Epithelial cell of proximal tubule (primary cell): ENCODE results near the gene PER3. TPM values are rescaled to one million over a fixed set of nuclear protein-coding genes. Genes with fewer than 3 reads are reported as not detected.
A peak's percentile ranks its signal among the peaks of the same experiment; 100 is the strongest.
"Not testable (repeated sequence)": the region's sequence is repeated elsewhere in the genome, so short reads cannot be mapped to it uniquely, and the experiment has no call there.

Experiments used
- DNase-seq: peaks from one replicate; pipeline ENCODE4 v3.0.0-alpha.2; 2011; ENCODE audit warnings: low read depth
- H3K4me3 ChIP-seq: 2 replicates; pipeline ENCODE4 v1.5.1; 2011; ENCODE audit warnings: low read depth, mild to moderate bottlenecking, low read length
- total RNA-seq: library from RNA; depleted of rRNA; stranded (reverse); fragments of >200 nt; gene quantifications from 2 replicates; pipeline ENCODE4 v1.2.3, GENCODE V29; 2015
- TF ChIP-seq, protein P1 (sequence below): conservative IDR thresholded peaks from 2 replicates; pipeline ENCODE4 v1.5.1; 2012; ENCODE audit warnings: low read depth, mild to moderate bottlenecking, low read length

Gene PER3
- total RNA-seq, 1 donor from 2014 or later: 2.5 TPM

DNA sequence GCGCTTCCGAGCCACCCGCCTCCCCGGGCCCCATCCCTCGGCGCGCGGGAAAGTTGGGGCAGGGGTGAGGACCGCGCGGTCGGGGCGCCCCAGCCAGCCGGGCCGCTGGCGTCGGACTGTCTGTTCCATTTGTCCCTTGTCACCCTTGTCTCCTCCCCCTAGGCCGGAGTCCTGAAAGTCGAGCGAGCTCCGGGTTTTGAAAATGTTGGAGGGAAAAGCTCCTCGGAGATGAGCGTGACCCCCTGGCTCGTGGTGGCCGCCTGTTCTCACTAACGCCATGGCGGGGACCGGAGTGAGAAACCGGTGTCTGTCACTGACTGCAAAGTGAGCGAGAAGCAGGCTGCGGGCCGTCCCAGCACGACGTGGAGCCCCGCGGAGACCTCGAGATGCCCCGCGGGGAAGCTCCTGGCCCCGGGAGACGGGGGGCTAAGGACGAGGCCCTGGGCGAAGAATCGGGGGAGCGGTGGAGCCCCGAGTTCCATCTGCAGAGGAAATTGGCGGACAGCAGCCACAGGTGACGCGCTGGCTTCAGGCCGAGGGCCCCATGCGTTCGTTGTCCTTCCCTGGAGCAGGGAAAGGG lies 491 bp downstream of the PER3 start:
- peak overlapping the region; percentile 67 for H3K4me3 ChIP-seq
- no peak for DNase-seq
- TF ChIP-seq, protein P1, sequence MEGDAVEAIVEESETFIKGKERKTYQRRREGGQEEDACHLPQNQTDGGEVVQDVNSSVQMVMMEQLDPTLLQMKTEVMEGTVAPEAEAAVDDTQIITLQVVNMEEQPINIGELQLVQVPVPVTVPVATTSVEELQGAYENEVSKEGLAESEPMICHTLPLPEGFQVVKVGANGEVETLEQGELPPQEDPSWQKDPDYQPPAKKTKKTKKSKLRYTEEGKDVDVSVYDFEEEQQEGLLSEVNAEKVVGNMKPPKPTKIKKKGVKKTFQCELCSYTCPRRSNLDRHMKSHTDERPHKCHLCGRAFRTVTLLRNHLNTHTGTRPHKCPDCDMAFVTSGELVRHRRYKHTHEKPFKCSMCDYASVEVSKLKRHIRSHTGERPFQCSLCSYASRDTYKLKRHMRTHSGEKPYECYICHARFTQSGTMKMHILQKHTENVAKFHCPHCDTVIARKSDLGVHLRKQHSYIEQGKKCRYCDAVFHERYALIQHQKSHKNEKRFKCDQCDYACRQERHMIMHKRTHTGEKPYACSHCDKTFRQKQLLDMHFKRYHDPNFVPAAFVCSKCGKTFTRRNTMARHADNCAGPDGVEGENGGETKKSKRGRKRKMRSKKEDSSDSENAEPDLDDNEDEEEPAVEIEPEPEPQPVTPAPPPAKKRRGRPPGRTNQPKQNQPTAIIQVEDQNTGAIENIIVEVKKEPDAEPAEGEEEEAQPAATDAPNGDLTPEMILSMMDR: no peak

DNA sequence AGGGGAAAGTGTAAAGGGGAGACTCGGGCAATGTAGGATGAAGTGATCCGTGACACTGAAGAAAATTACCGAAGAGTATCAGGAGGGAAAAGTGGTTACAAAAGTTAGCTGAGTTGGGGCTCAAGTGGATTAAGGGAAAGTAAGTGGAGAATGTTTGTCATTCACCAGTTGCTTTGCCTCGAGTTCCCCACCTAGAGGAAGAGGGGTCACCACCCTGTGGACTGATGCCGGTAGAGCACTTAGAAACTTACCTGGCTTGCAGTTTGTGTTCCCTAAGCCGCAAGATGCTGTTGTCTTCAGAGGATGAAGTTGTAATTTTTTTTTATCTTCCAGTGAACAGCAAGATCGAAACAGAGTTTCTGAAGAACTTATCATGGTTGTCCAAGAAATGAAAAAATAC lies 1.0 kb downstream of the PER3 start:
- peak overlapping the region; percentile 67 for H3K4me3 ChIP-seq
- DNase-seq: no peak
- TF ChIP-seq, protein P1: peak; percentile 14

DNA sequence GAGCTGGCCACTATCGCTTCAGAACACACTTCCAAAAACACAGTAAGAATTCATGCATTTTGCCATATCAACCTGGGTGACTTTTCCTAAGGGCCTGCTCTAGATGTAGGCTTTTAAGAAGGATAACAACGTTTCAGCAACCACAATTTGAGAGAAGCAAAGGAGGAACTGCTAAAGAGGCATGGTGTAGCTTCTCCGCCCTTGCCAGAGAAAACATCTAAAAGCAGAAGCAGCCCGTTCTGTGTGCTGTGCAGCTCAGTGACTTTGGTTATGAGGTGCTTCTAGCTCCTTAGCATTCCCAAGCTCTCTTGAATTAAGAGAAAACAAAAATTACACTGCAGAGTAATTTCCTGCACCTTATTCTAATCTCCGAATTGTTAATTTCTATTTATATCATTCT lies 2.7 kb downstream of the PER3 start:
- no peak for DNase-seq
- TF ChIP-seq, protein P1: no peak
- no peak overlapping the region for H3K4me3 ChIP-seq

DNA sequence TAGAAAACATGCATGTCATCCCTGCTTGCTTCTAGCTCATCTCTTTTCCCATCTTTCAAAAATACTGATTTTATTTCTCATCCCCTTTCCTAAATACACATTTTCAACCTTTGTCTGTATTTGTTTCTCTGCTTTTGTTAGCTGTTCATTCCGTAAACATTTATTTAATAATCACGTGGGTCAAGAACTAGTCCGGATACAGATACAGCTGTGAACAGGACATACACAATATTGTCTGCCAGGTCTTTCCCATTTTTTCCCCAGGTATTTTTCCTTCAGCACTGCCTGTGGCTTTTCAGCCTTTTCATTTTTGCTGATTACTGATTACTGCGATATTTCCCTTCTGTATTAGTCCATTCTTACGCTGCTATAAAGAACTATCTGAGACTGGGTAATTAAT lies 5.7 kb downstream of the PER3 start:
- TF ChIP-seq, protein P1: no peak
- no peak for DNase-seq
- no peak overlapping the region for H3K4me3 ChIP-seq

DNA sequence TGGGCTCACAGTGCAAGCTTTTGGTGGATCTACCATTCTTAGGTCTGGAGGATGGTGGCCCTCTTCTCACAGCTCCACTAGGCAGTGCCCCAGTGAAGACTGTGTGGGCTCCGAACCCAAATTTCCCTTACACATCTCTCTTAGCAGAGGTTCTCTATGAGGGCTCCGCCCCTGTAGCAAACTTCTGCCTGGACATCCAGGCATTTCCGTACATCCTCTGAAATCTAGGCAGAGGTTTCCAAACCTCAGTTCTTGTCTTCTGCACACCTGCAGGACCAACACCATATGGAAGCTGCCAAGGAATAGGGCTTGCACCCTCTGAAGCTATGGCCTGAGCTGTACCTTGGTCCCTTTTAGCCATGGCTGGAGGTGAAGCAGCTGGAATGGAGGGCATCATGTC lies 6.9 kb downstream of the PER3 start:
- not testable (repeated sequence) for H3K4me3 ChIP-seq, DNase-seq

DNA sequence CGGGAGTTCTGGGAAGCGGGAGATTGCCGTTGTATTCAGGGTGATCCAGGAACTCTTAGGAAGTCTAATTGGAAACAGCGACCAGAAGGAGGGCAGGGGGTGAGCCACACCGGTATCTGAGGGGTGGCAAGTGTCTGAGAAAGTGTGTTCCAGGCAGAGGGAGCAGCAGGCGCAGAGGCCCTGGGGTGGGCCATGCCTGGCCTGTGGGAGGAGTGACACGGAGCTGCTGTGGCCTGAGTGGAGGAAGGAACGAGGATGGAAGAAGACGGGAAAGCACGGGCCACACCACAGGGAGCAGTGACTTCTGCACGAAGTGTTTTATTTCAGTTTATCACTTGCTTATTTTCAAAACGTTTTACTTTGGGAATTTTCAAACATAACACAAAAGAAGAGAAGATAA lies 11.3 kb downstream of the PER3 start:
- DNase-seq: no peak
- no peak overlapping the region for H3K4me3 ChIP-seq
- TF ChIP-seq, protein P1: no peak

DNA sequence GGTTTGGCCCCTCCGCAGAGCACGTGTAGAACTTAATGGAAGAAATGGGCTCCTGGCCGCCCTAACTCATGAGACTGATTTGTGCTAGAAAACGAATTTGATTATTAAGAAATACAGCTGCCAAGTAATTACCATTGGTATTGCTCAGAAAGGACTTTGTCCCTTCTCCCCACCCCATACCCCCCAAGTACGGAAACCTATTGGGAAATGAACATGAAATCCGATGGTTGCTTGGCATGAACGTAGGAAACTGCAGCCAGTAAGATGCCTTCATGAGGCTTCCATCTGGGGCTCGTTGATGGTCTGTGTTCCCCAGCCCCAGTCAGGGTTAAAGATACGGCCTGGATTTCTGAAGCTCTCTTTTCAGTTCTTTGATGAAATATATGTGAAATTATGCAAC lies 21.4 kb downstream of the PER3 start:
- DNase-seq: no peak
- H3K4me3 ChIP-seq: no peak overlapping the region
- TF ChIP-seq, protein P1: no peak
